DOHH2 (cell line): ENCODE results near the gene OR2M3.

Source experiments
- H3F3A ChIP-seq: fragments of 200-600 bp; sonication (generic), shearing (Covaris generic); 2 replicates; pipeline ENCODE4 v1.6.0; 2016; ENCODE audit warnings: antibody characterized with exemption, mild to moderate bottlenecking; ENCODE audit not compliant: control insufficient read depth, insufficient read depth
- H3K27ac ChIP-seq: fragments of 200-600 bp; sonication (generic); 2 replicates; pipeline ENCODE4 v1.5.1; 2014; ENCODE audit warnings: low read depth, mild to moderate bottlenecking, low read length, moderate library complexity
- H3K27me3 ChIP-seq: fragments of 200-600 bp; sonication (generic); 2 replicates; pipeline ENCODE4 v1.6.1; 2014; ENCODE audit warnings: mild to moderate bottlenecking, low read length, mixed read lengths; ENCODE audit not compliant: control insufficient read depth
- H3K36me3 ChIP-seq: fragments of 200-600 bp; sonication (generic); 2 replicates; pipeline ENCODE4 v1.6.1; 2014; ENCODE audit warnings: mild to moderate bottlenecking, low read length, moderate library complexity, mixed read lengths; ENCODE audit not compliant: control insufficient read depth
- H3K4me1 ChIP-seq: fragments of 200-600 bp; sonication (generic); 2 replicates; pipeline ENCODE4 v1.6.1; 2014; ENCODE audit warnings: mild to moderate bottlenecking, low read length, mixed read lengths; ENCODE audit not compliant: control insufficient read depth
- H3K4me2 ChIP-seq: fragments of 200-600 bp; sonication (generic); 2 replicates; pipeline ENCODE4 v1.6.0; 2014; ENCODE audit warnings: mild to moderate bottlenecking, low read length, moderate library complexity
- H3K4me3 ChIP-seq: fragments of 200-600 bp; sonication (generic); 2 replicates; pipeline ENCODE4 v1.5.1; 2014; ENCODE audit warnings: mild to moderate bottlenecking, low read length, mixed read lengths
- H3K79me2 ChIP-seq: fragments of 200-600 bp; sonication (generic); 2 replicates; pipeline ENCODE4 v1.6.1; 2014; ENCODE audit warnings: mild to moderate bottlenecking, low read length, mixed read lengths; ENCODE audit not compliant: control insufficient read depth
- H3K9me2 ChIP-seq: fragments of 200-600 bp; sonication (generic); replicated peaks from 2 replicates; pipeline ENCODE4 v1.6.1; 2014; ENCODE audit warnings: mild to moderate bottlenecking, low read length, mixed read lengths; ENCODE audit not compliant: control insufficient read depth
- H3K9me3 ChIP-seq: fragments of 200-600 bp; sonication (generic); 2 replicates; pipeline ENCODE4 v1.6.1; 2014; ENCODE audit warnings: antibody characterized with exemption, low read length, mixed read lengths; ENCODE audit not compliant: control insufficient read depth, insufficient read depth
- H4K20me1 ChIP-seq: fragments of 200-600 bp; sonication (generic); 2 replicates; pipeline ENCODE4 v1.6.0; 2014; ENCODE audit warnings: low read depth, mild to moderate bottlenecking, antibody characterized with exemption, low read length, moderate library complexity; ENCODE audit not compliant: control insufficient read depth, insufficient read depth
- CTCF ChIP-seq: fragments of 200-600 bp; sonication (generic); IDR thresholded peaks from one replicate; pipeline ENCODE4 v1.5.1; 2014; ENCODE audit warnings: antibody characterized with exemption, mild to moderate bottlenecking, low read depth, low read length; ENCODE audit not compliant: poor library complexity, severe bottlenecking
- EZH2phosphoT487 ChIP-seq: fragments of 200-600 bp; sonication (generic); IDR thresholded peaks from 2 replicates; pipeline ENCODE4 v1.6.1; 2017; ENCODE audit warnings: borderline replicate concordance, mild to moderate bottlenecking, antibody characterized with exemption, low read length, moderate library complexity, mixed read lengths

Gene OR2M3

GRCh38 chr1:248196965-248197364 is at the start of gene OR2M3:
Gene OR2M3 (plus strand): TSS chr1:248197265. CDS start chr1:248203068, 5,803 bp downstream.
- Histone ChIP-seq H4K20me1 (no peaks in the 10 kb centered on the region), H3K4me2 (no peak within 1 kb of the TSS), H3K27ac (no peak within 1 kb of the TSS), H3K9me2 (no peaks in the 10 kb centered on the region), H3F3A (no peaks in the 10 kb centered on the region), H3K4me1 (no peaks in the 10 kb centered on the region), H3K4me3 (no peak within 1 kb of the TSS), H3K79me2 (no peaks in the 10 kb centered on the region), H3K36me3 (no peaks in the 10 kb centered on the region), H3K27me3 (no peaks in the 10 kb centered on the region), H3K9me3 (no peaks in the 10 kb centered on the region)
- no peak for TF ChIP-seq EZH2phosphoT487
- no peak for TF ChIP-seq CTCF

- Histone ChIP-seq H3K9me2 (no peaks in the 10 kb centered on the region), H3K9me3 (no peaks in the 10 kb centered on the region), H3K4me1 (no peaks in the 10 kb centered on the region), H3K4me2 (no peak overlapping the region), H4K20me1 (no peaks in the 10 kb centered on the region), H3K79me2 (no peaks in the 10 kb centered on the region), H3K36me3 (no peaks in the 10 kb centered on the region), H3F3A (no peaks in the 10 kb centered on the region), H3K27me3 (no peaks in the 10 kb centered on the region), H3K27ac (no peak overlapping the region), H3K4me3 (no peak overlapping the region)
- TF ChIP-seq CTCF (peak; percentile 19), EZH2phosphoT487 (no peak)
Observed at GRCh38 chr1:248152056-248152827, 44.8 kb upstream of the OR2M3 start.

GRCh38 chr1:248155927-248156326 is 41.1 kb upstream of the OR2M3 start:
- no peak overlapping the region for H3K27ac ChIP-seq
- no peak for TF ChIP-seq CTCF
- no peak for TF ChIP-seq EZH2phosphoT487
- no peaks in the 10 kb centered on the region for H4K20me1 ChIP-seq
- H3K36me3 ChIP-seq, result no peaks in the 10 kb centered on the region
- H3K4me2 ChIP-seq, result no peak overlapping the region
- H3F3A ChIP-seq, result no peaks in the 10 kb centered on the region
- no peak overlapping the region for H3K4me3 ChIP-seq
- no peaks in the 10 kb centered on the region for H3K79me2 ChIP-seq
- no peaks in the 10 kb centered on the region for H3K9me2 ChIP-seq
- no peaks in the 10 kb centered on the region for H3K4me1 ChIP-seq
- no peaks in the 10 kb centered on the region; the same call in 1 of the 2 replicates for H3K9me3 ChIP-seq
- no peaks in the 10 kb centered on the region for H3K27me3 ChIP-seq
